MM.1S (cell line): ENCODE measurements around the gene CFAP90.

ENCODE experiments used
- EZH2phosphoT487 ChIP-seq: fragments of 300-600 bp; sonication (generic); IDR thresholded peaks from 2 replicates; pipeline ENCODE4 v1.6.1; 2018; ENCODE audit warnings: antibody characterized with exemption, low read length
- TF ChIP-seq, protein P1 (sequence below): fragments of 300-600 bp; sonication (generic); IDR thresholded peaks from 2 replicates; pipeline ENCODE4 v1.5.1; 2016; ENCODE audit warnings: antibody characterized with exemption, low read length, mixed read lengths

DNA sequence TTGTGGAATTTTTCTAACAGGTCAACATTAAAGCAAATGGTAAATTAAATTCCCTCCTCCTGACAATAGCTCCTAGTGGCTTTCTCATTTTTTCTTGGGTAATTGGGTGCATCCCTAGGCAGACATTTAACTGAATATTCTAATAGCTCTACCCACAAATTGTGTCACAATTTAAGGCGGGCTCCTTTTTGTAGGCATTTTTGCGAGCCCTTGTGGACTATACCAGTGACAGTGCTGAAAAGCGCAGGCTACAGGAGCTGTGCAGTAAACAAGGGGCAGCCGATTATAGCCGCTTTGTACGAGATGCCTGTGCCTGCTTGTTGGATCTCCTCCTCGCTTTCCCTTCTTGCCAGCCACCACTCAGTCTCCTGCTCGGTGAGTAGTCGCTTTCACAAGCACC is 38.0 kb upstream of the CFAP90 start:
- TF ChIP-seq, protein P1, sequence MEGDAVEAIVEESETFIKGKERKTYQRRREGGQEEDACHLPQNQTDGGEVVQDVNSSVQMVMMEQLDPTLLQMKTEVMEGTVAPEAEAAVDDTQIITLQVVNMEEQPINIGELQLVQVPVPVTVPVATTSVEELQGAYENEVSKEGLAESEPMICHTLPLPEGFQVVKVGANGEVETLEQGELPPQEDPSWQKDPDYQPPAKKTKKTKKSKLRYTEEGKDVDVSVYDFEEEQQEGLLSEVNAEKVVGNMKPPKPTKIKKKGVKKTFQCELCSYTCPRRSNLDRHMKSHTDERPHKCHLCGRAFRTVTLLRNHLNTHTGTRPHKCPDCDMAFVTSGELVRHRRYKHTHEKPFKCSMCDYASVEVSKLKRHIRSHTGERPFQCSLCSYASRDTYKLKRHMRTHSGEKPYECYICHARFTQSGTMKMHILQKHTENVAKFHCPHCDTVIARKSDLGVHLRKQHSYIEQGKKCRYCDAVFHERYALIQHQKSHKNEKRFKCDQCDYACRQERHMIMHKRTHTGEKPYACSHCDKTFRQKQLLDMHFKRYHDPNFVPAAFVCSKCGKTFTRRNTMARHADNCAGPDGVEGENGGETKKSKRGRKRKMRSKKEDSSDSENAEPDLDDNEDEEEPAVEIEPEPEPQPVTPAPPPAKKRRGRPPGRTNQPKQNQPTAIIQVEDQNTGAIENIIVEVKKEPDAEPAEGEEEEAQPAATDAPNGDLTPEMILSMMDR, result no peak
- TF ChIP-seq EZH2phosphoT487, result no peak
